Caco-2 (cell line): ENCODE data around the gene CEP350. TPM values are rescaled to one million over a fixed set of nuclear protein-coding genes. Genes with fewer than 3 reads are reported as not detected.
"Not testable (repeated sequence)": the region's sequence is repeated elsewhere in the genome, so short reads cannot be mapped to it uniquely, and the experiment has no call there.

Experiments used
- BruUV-seq: library from RNA; stranded (reverse); fragments of 400-500 nt; replicated peaks from 2 replicates; lab custom pipeline; 2021; lab: Mats Ljungman, UMichigan
- CTCF ChIA-PET: fragments of 300-600 bp; sonication (Branson Sonifier 250); formaldehyde crosslinking; loops from one replicate; lab custom pipeline; 2022; ENCODE audit warnings: antibody characterized with exemption; lab: Charles Lee
- POLR2A ChIA-PET: fragments of 300-600 bp; sonication (Branson Sonifier 250); formaldehyde crosslinking; loops from one replicate; lab custom pipeline; 2022; ENCODE audit warnings: antibody characterized with exemption; lab: Charles Lee
- DNase-seq, 2 experiments: peaks; one replicate each; pipeline versions ENCODE4 v3.0.0 to v3.0.0-alpha.2; 2020 to 2022
- H3K27me3 ChIP-seq: replicated peaks from 2 replicates; pipeline ENCODE4 v1.6.0; 2011; ENCODE audit warnings: low read length; ENCODE audit not compliant: control insufficient read depth, insufficient read depth
- H3K36me3 ChIP-seq: 2 replicates; pipeline ENCODE4 v1.5.1; 2011; ENCODE audit warnings: low read length; ENCODE audit not compliant: control insufficient read depth, insufficient read depth
- H3K4me1 ChIP-seq: fragments of 250-450 bp; sonication (Bioruptor Pico); 2 replicates; pipeline ENCODE4 v1.5.1; 2020; ENCODE audit warnings: mild to moderate bottlenecking
- H3K4me3 ChIP-seq: 2 replicates; pipeline ENCODE4 v1.5.1; 2011; ENCODE audit warnings: low read depth, mild to moderate bottlenecking, control low read depth, low read length
- H3K9me3 ChIP-seq: fragments of 250-450 bp; sonication (Bioruptor Pico); 2 replicates; pipeline ENCODE4 v1.5.1; 2020; ENCODE audit warnings: mild to moderate bottlenecking, moderate library complexity
- H3K27ac Mint-ChIP-seq: one replicate; pipeline ENCODE4 v1.8.0; 2022; ENCODE audit warnings: mixed read lengths; ENCODE audit not compliant: unreplicated experiment
- H3K27me3 Mint-ChIP-seq: one replicate; pipeline ENCODE4 v1.8.0; 2022; ENCODE audit warnings: mixed read lengths; ENCODE audit not compliant: insufficient read depth, unreplicated experiment
- H3K36me3 Mint-ChIP-seq: one replicate; pipeline ENCODE4 v1.8.0; 2022; ENCODE audit warnings: mild to moderate bottlenecking, mixed read lengths; ENCODE audit not compliant: insufficient read depth, unreplicated experiment
- H3K4me1 Mint-ChIP-seq: one replicate; pipeline ENCODE4 v1.8.0; 2022; ENCODE audit warnings: low read depth, mixed read lengths; ENCODE audit not compliant: unreplicated experiment
- H3K4me3 Mint-ChIP-seq: one replicate; pipeline ENCODE4 v1.8.0; 2022; ENCODE audit warnings: mild to moderate bottlenecking, moderate library complexity, mixed read lengths; ENCODE audit not compliant: unreplicated experiment
- H3K9me3 Mint-ChIP-seq: one replicate; pipeline ENCODE4 v1.8.0; 2022; ENCODE audit warnings: mixed read lengths; ENCODE audit not compliant: unreplicated experiment
- intact Hi-C: fragments of 100-400 bp; cut with micrococcal nuclease; formaldehyde crosslinking; loops from one replicate; pipeline ENCODE4 v1.10.0; 2022; ENCODE audit not compliant: unreplicated experiment
- total RNA-seq: library from RNA; stranded (reverse); gene quantifications from 2 replicates; pipeline ENCODE4 v1.2.3, GENCODE V29; 2022
- TF ChIP-seq, protein P1 (sequence below), 2 experiments: fragments of 200-600 bp in 1 of 2; IDR thresholded peaks; 1 replicate in 1 of 2; 2 replicates in 1 of 2; pipeline versions ENCODE4 v1.5.1 to v1.8.0; 2011 to 2022; ENCODE audit warnings: antibody characterized with exemption in 1 of 2, control low read depth in 1 of 2, inconsistent platforms in 1 of 2, low read depth in 1 of 2, low read length in 1 of 2, mild to moderate bottlenecking in 1 of 2, moderate library complexity in 1 of 2; ENCODE audit not compliant: insufficient read depth in 1 of 2, severe bottlenecking in 1 of 2, unreplicated experiment in 1 of 2

The CEP350 gene
- total RNA-seq, 1 experiment from 2014 or later, result 43.5 TPM

GRCh38 chr1:180003026-180003695 is 48.6 kb downstream of the CEP350 start:
- ChIA-PET POLR2A (no interaction called here), CTCF (no interaction called here)
- intact Hi-C loops, result no loop called here
- Histone ChIP-seq H3K27me3 (no peaks in the 10 kb centered on the region), H3K9me3 (no peaks in the 10 kb centered on the region), H3K4me1 (no peaks in the 10 kb centered on the region), H3K4me3 (no peak overlapping the region), H3K36me3 (no peaks in the 10 kb centered on the region)
- no peak for DNase-seq
- Mint-ChIP-seq H3K27ac (no peak overlapping the region), H3K9me3 (no peaks in the 10 kb centered on the region), H3K36me3 (peaks cover 21% of the 10 kb centered on the region), H3K4me1 (no peaks in the 10 kb centered on the region), H3K27me3 (no peaks in the 10 kb centered on the region), H3K4me3 (no peak overlapping the region)
- TF ChIP-seq, protein P1, sequence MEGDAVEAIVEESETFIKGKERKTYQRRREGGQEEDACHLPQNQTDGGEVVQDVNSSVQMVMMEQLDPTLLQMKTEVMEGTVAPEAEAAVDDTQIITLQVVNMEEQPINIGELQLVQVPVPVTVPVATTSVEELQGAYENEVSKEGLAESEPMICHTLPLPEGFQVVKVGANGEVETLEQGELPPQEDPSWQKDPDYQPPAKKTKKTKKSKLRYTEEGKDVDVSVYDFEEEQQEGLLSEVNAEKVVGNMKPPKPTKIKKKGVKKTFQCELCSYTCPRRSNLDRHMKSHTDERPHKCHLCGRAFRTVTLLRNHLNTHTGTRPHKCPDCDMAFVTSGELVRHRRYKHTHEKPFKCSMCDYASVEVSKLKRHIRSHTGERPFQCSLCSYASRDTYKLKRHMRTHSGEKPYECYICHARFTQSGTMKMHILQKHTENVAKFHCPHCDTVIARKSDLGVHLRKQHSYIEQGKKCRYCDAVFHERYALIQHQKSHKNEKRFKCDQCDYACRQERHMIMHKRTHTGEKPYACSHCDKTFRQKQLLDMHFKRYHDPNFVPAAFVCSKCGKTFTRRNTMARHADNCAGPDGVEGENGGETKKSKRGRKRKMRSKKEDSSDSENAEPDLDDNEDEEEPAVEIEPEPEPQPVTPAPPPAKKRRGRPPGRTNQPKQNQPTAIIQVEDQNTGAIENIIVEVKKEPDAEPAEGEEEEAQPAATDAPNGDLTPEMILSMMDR (IDR thresholded peaks at IDR 0.05; ENCODE audit: insufficient read depth in 1 of 2, low read depth in 1 of 2, low read length in 1 of 2, severe bottlenecking in 1 of 2, unreplicated experiment in 1 of 2), result no peak
- no TSS peak for BruUV-seq

GRCh38 chr1:180006762-180007161 is 52.2 kb downstream of the CEP350 start:
- DNase-seq, H3K4me1 ChIP-seq, H3K9me3 Mint-ChIP-seq, H3K9me3 ChIP-seq, H3K36me3 ChIP-seq, H3K4me3 Mint-ChIP-seq, POLR2A ChIA-PET, H3K4me3 ChIP-seq, BruUV-seq, H3K27me3 Mint-ChIP-seq, H3K4me1 Mint-ChIP-seq, H3K27me3 ChIP-seq, CTCF ChIA-PET, H3K27ac Mint-ChIP-seq, intact Hi-C loops: not testable (repeated sequence)
- peaks cover 26% of the 10 kb centered on the region for H3K36me3 Mint-ChIP-seq

DNA sequence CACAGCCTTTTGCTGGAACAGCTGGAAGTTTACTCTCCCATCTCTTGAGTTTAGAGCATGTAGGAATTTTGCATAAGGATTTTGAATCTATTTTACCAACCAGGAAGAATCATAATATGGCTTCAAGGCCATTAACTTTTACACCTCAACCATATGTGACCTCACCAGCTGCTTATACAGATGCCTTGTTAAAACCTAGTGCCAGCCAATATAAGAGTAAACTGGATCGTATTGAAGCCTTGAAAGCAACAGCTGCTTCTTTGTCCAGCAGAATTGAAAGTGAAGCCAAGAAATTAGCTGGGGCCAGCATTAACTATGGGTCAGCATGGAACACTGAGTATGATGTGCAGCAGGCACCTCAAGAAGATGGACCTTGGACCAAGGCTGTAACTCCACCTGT is 65.4 kb downstream of the CEP350 start:
- no peaks in the 10 kb centered on the region for H3K9me3 Mint-ChIP-seq
- ChIA-PET CTCF (no interaction called here), POLR2A (no interaction called here)
- Histone ChIP-seq H3K4me1 (no peaks in the 10 kb centered on the region), H3K36me3 (peaks cover 4% of the 10 kb centered on the region), H3K9me3 (no peaks in the 10 kb centered on the region), H3K27me3 (no peaks in the 10 kb centered on the region), H3K4me3 (no peak overlapping the region)
- intact Hi-C loops, result loop anchor here (10.0 kb wide), 1 partner anchor 155 kb away; no protein-coding TSS in a partner anchor
- DNase-seq, result no peak
- no TSS peak for BruUV-seq
- no peak overlapping the region for H3K4me3 Mint-ChIP-seq
- H3K4me1 Mint-ChIP-seq, result no peaks in the 10 kb centered on the region
- peaks cover 55% of the 10 kb centered on the region for H3K36me3 Mint-ChIP-seq
- no peak overlapping the region for H3K27ac Mint-ChIP-seq
- no peaks in the 10 kb centered on the region for H3K27me3 Mint-ChIP-seq
- TF ChIP-seq, protein P1 (IDR thresholded peaks at IDR 0.05; ENCODE audit: insufficient read depth in 1 of 2, low read depth in 1 of 2, low read length in 1 of 2, severe bottlenecking in 1 of 2, unreplicated experiment in 1 of 2), result no peak
